Tibial artery (tissue), 4 donors: Measurements from ENCODE around the gene MINDY2.

Source experiments
- DNase-seq, 2 donors: peaks; one replicate each; pipeline ENCODE4 v3.0.0-alpha.2; 2019
- H3K27ac ChIP-seq, 2 donors: fragments of 200-600 bp; sonication (generic) in 1 of 2; 1 replicate in 1 of 2; 2 replicates in 1 of 2; pipeline ENCODE4 v1.5.1; 2018 to 2019; ENCODE audit warnings: mild to moderate bottlenecking in 1 of 2
- H3K27me3 ChIP-seq, 2 donors: fragments of 200-600 bp; sonication (generic) in 1 of 2; one replicate each; pipeline versions ENCODE4 v1.5.1 to v1.6.0; 2016 to 2019
- H3K36me3 ChIP-seq, 3 donors: fragments of 200-600 bp; sonication (generic) in 2 of 3; one replicate each; pipeline ENCODE4 v1.5.1; 2016 to 2019; ENCODE audit warnings: mild to moderate bottlenecking in 2 of 3
- H3K4me1 ChIP-seq, 4 donors: fragments of 200-600 bp; sonication (generic) in 2 of 4; 1 replicate in 3 of 4; 2 replicates in 1 of 4; pipeline ENCODE4 v1.5.1; 2016 to 2019
- H3K4me3 ChIP-seq, 2 donors: fragments of 200-600 bp; sonication (generic) in 1 of 2; 1 replicate in 1 of 2; 2 replicates in 1 of 2; pipeline ENCODE4 v1.5.1; 2018 to 2019; ENCODE audit warnings: mild to moderate bottlenecking in 2 of 2
- H3K9me3 ChIP-seq, 3 donors: fragments of 200-600 bp; sonication (generic) in 1 of 3; one replicate each; pipeline ENCODE4 v1.5.1; 2016 to 2019
- CTCF ChIP-seq, 2 experiments: fragments of 200-600 bp in 1 of 2; fragments of 450-650 bp in 1 of 2; IDR thresholded peaks; one replicate each; pipeline ENCODE4 v1.5.1; 2017 to 2019; ENCODE audit warnings: antibody characterized with exemption in 2 of 2, mild to moderate bottlenecking in 1 of 2, moderate library complexity in 1 of 2
- intact Hi-C: fragments of 100-400 bp; cut with DNase I; formaldehyde crosslinking; loops from one replicate; pipeline ENCODE4 v1.15.0; 2023; ENCODE audit warnings: low total_unique reads

MINDY2 gene

DNA sequence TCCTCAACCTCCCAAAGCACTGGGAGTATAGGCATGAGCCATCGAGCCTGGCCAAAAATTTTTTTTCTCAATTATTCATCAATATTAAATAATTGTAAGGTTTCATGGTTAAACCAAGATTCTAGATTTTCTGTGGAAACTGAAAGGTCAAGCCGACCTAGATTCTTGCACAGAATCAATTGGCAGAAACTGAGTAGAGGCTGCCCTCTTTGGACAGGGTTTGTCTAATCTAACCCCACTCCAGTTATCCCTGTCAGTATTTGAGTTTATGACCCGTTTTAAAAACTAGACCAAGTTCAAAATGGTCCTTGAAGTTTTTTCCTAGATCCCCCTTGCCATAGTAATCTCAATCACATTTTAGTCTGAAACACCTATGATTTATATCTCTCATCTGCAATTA, 13.0 kb upstream of the MINDY2 start:
- Histone ChIP-seq H3K4me3 (no peak overlapping the region), H3K4me1 (no peaks in the 10 kb centered on the region), H3K27ac (no peak overlapping the region), H3K9me3 (no peaks in the 10 kb centered on the region), H3K36me3 (no peaks in the 10 kb centered on the region), H3K27me3 (no peaks in the 10 kb centered on the region)
- DNase-seq, result no peak
- intact Hi-C loops, result no loop called here
- peak in 1 of 2 experiments; percentile 23 for TF ChIP-seq CTCF (IDR thresholded peaks at IDR 0.05)

DNA sequence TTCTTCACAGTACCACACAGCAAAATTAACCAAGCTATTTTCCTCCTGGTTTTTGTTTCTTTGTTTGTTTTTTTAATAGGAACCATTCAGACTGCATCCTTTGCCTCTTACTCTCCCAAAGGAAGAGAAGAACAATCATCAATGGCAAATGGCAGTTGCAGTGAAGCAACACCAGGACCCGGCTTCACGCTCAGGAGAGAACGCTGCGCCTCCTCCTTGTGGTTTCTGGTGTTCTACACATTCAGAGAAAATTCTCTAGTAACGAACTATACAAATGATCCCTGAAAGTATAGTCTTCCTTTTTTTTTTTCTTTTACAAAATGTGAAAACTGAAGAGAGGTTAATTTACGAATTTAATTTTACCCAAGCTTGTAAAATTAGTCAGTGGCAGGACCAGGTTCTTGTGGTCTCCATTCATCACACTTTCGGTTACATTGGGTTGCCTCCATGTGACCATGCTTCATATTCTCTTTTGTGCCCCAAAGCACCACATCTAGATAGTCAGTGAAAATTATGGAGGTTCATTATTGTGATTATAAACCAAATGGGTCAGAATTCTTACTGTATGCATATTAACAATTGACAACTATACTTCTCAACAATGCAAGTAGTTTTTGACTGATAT, 10.6 kb upstream of the MINDY2 start:
- Histone ChIP-seq H3K27me3 (no peaks in the 10 kb centered on the region), H3K4me3 (no peak overlapping the region), H3K36me3 (no peaks in the 10 kb centered on the region), H3K4me1 (no peaks in the 10 kb centered on the region), H3K9me3 (peaks cover 0 to 4% (median 0%) of the 10 kb centered on the region in 3 donors), H3K27ac (no peak overlapping the region)
- intact Hi-C loops, result no loop called here
- DNase-seq, result no peak
- no peak for TF ChIP-seq CTCF (IDR thresholded peaks at IDR 0.05)

DNA sequence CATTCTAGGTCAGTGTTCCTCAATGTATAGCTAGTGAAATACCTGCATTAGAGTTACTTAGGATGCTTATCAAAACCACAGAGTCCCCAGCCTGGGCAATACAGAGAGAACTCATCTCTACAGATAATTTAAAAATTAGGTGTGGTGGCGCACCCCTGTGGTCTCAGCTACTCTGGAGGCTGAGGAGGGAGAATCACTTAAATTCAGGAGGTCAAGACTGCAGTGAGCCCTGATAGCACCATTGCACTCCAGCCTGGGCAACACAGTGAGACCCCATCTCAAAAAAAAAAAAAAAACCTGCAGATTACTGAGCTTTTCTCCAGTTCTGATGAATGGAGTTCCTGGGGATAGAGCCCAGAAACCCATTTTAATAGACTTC, 10.1 kb upstream of the MINDY2 start:
- Histone ChIP-seq H3K36me3 (no peaks in the 10 kb centered on the region), H3K4me1 (no peaks in the 10 kb centered on the region), H3K4me3 (no peak overlapping the region), H3K27ac (no peak overlapping the region), H3K27me3 (no peaks in the 10 kb centered on the region), H3K9me3 (peaks cover 0 to 4% (median 0%) of the 10 kb centered on the region in 3 donors)
- no peak for DNase-seq
- intact Hi-C loops, result no loop called here
- no peak for TF ChIP-seq CTCF (IDR thresholded peaks at IDR 0.05)

DNA sequence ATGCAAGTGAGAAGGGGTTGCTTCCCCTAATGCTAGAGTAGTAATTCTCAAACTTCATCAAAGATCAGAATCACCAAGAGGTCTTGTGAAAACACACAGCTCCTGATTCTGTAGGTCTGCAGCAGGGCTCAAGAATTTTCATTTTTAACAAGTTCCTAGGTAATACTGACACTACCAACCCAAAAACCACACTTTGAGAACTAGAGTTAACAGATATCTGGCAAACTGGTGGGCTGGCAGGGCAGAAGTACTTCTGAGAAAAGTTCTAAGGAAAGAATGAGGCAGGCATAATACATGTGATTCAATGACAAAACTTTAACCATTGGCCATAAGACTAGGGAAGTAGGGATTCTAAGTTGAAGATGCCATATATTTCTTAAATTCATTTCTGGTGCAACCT, 8.8 kb upstream of the MINDY2 start:
- Histone ChIP-seq H3K27me3 (no peaks in the 10 kb centered on the region), H3K4me3 (no peak overlapping the region), H3K36me3 (no peaks in the 10 kb centered on the region), H3K9me3 (peaks cover 0 to 4% (median 0%) of the 10 kb centered on the region in 3 donors), H3K27ac (no peak overlapping the region), H3K4me1 (no peaks in the 10 kb centered on the region)
- DNase-seq, result no peak
- TF ChIP-seq CTCF (IDR thresholded peaks at IDR 0.05), result no peak
- intact Hi-C loops, result no loop called here

DNA sequence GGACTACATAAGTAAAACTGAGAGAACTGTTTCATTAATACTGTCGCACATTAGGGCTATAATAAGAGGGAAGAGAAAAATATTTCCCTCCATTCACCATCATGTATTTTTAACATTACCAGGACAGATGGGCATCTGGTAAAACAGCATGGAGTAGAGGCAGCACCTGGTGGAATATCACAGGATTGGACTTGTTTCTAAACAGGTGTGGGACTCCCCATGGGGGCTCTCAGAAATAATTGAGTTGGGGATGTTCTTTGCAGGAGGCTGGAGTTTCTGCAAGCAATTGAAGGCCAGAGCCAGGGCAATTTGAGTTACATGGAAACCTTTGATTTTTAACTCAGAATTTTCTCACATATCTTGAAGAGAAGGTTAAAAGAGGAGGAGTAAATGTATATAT, 8.4 kb upstream of the MINDY2 start:
- TF ChIP-seq CTCF (IDR thresholded peaks at IDR 0.05), result no peak

GRCh38 chr15:58764468-58764867, 6.6 kb upstream of the MINDY2 start:
- no peak overlapping the region for H3K27ac ChIP-seq
- H3K36me3 ChIP-seq, result no peaks in the 10 kb centered on the region
- H3K27me3 ChIP-seq, result no peaks in the 10 kb centered on the region
- H3K4me1 ChIP-seq, result no peaks in the 10 kb centered on the region
- no peak overlapping the region for H3K4me3 ChIP-seq
- DNase-seq, result no peak
- intact Hi-C loops, result no loop called here
- peaks cover 0 to 4% (median 0%) of the 10 kb centered on the region in 3 donors for H3K9me3 ChIP-seq
- no peak for TF ChIP-seq CTCF (IDR thresholded peaks at IDR 0.05)

More for the DNA sequence above, 8.4 kb upstream of the MINDY2 start:
- Histone ChIP-seq H3K27ac (no peak overlapping the region), H3K4me1 (no peaks in the 10 kb centered on the region), H3K9me3 (peaks cover 0 to 4% (median 0%) of the 10 kb centered on the region in 3 donors), H3K36me3 (no peaks in the 10 kb centered on the region), H3K27me3 (no peaks in the 10 kb centered on the region), H3K4me3 (no peak overlapping the region)
- no peak for DNase-seq
- intact Hi-C loops, result no loop called here
